Lung (tissue), 12 donors: ENCODE data around the gene GGTLC2. TPM values are rescaled to one million over a fixed set of nuclear protein-coding genes. Genes with fewer than 3 reads are reported as not detected.

ENCODE experiments used
- ATAC-seq: fragments of 200-7000 bp; cut with Tn5 transposase; one replicate; pipeline ENCODE4 v1.9.1; 2020; ENCODE audit warnings: moderate number of reproducible peaks; ENCODE audit not compliant: insufficient read depth, low FRiP score
- DNase-seq, 3 donors: peaks; one replicate each; pipeline ENCODE4 v3.0.0-alpha.2; 2013 to 2017
- H3K27ac ChIP-seq, 2 donors: one replicate each; pipeline ENCODE4 v1.5.1; 2013; ENCODE audit warnings: mild to moderate bottlenecking in 2 of 2, moderate library complexity in 2 of 2, control low read depth in 1 of 2, inconsistent platforms in 1 of 2, low read depth in 1 of 2, low read length in 1 of 2
- H3K27me3 ChIP-seq, 3 donors: one replicate each; pipeline ENCODE4 v1.5.1; 2013; ENCODE audit warnings: low read length in 2 of 3; ENCODE audit not compliant: control insufficient read depth in 3 of 3, insufficient read depth in 3 of 3
- H3K36me3 ChIP-seq, 4 donors: one replicate each; pipeline ENCODE4 v1.5.1; 2013; ENCODE audit warnings: low read length in 4 of 4, mild to moderate bottlenecking in 1 of 4, moderate library complexity in 1 of 4; ENCODE audit not compliant: control insufficient read depth in 4 of 4, insufficient read depth in 4 of 4
- H3K4me1 ChIP-seq, 5 donors: one replicate each; pipeline ENCODE4 v1.5.1; 2013; ENCODE audit warnings: low read length in 5 of 5, mild to moderate bottlenecking in 2 of 5, moderate library complexity in 1 of 5; ENCODE audit not compliant: control insufficient read depth in 5 of 5, insufficient read depth in 5 of 5
- H3K4me3 ChIP-seq: one replicate; pipeline ENCODE4 v1.5.1; 2013; ENCODE audit warnings: mild to moderate bottlenecking, control low read depth, moderate library complexity
- H3K9ac ChIP-seq, 2 donors: one replicate each; pipeline ENCODE4 v1.5.1; 2013; ENCODE audit warnings: low read length in 2 of 2, control low read depth in 1 of 2; ENCODE audit not compliant: insufficient read depth in 1 of 2
- H3K9me3 ChIP-seq, 4 donors: one replicate each; pipeline ENCODE4 v1.5.1; 2013; ENCODE audit warnings: low read length in 3 of 4, mild to moderate bottlenecking in 1 of 4, moderate library complexity in 1 of 4; ENCODE audit not compliant: control insufficient read depth in 4 of 4, insufficient read depth in 3 of 4
- CTCF ChIP-seq: IDR thresholded peaks from 2 replicates; pipeline ENCODE4 v1.5.1; 2012; ENCODE audit warnings: mild to moderate bottlenecking; ENCODE audit errors: control extremely low read depth, extremely low read depth
- WGBS, 2 donors: extraction: QIAGEN DNeasy Blood & Tissue Kit; methylation state at CpG; one replicate each; pipeline ENCODE4 v1.1.7; 2013; 5-methylcytosine and 5-hydroxymethylcytosine counted together
- polyA plus RNA-seq, 2 donors: library from polyadenylated mRNA; stranded (reverse); fragments of 200-250 nt; gene quantifications; one replicate each; pipeline ENCODE4 v1.2.1, GENCODE V29; 2013
- total RNA-seq, 2 donors: library from RNA; depleted of rRNA in 1 of 2; stranded (reverse); fragments of >200 nt in 1 of 2; gene quantifications; one replicate each; pipeline ENCODE4 v1.2.1, GENCODE V29; 2014 to 2021
- donor health status: control.
- donor health status: control.
- donor health status: Bipolar disorder and iron deficiency.
- donor health status: healthy.
- donor health status: DM: yes; HTN: yes; CAD: no.

GGTLC2 gene
- total and polyA plus RNA-seq, 4 donors = 0.56 to 7.0 (median 0.80) TPM; not detected in 1

GRCh38 chr22:22692707-22693530 lies 48.5 kb downstream of the GGTLC2 start:
- no peak overlapping the region for H3K4me3 ChIP-seq
- H3K9me3 ChIP-seq = no peaks in the 10 kb centered on the region
- peak; percentile 22 to 70 (median 41) for DNase-seq
- 41 to 67% methylated on average over 8 of the region's 8 CpGs for WGBS, 2 donors
- TF ChIP-seq CTCF = no peak
- no peak overlapping the region for H3K27ac ChIP-seq
- peaks cover 0 to 2% (median 0%) of the 10 kb centered on the region in 5 donors for H3K4me1 ChIP-seq
- no peaks in the 10 kb centered on the region for H3K27me3 ChIP-seq
- ATAC-seq = peak; percentile 50
- H3K9ac ChIP-seq = no peak overlapping the region
- no peaks in the 10 kb centered on the region for H3K36me3 ChIP-seq

GRCh38 chr22:22693531-22693884 lies 49.1 kb downstream of the GGTLC2 start:
- H3K27me3 ChIP-seq = no peaks in the 10 kb centered on the region
- H3K9ac ChIP-seq = no peak overlapping the region
- TF ChIP-seq CTCF = no peak
- H3K4me3 ChIP-seq = no peak overlapping the region
- 60 to 77% methylated on average over 2 of the region's 2 CpGs for WGBS, 2 donors
- no peaks in the 10 kb centered on the region for H3K9me3 ChIP-seq
- no peaks in the 10 kb centered on the region for H3K36me3 ChIP-seq
- no peak overlapping the region for H3K27ac ChIP-seq
- ATAC-seq (no peak), DNase-seq (no peak)
- H3K4me1 ChIP-seq = peaks cover 0 to 2% (median 0%) of the 10 kb centered on the region in 5 donors

GRCh38 chr22:22694106-22694505 lies 49.7 kb downstream of the GGTLC2 start:
- ATAC-seq (no peak), DNase-seq (no peak)
- no peak overlapping the region for H3K9ac ChIP-seq
- H3K4me1 ChIP-seq = peaks cover 0 to 2% (median 0%) of the 10 kb centered on the region in 5 donors
- no peaks in the 10 kb centered on the region for H3K9me3 ChIP-seq
- WGBS, 2 donors = 68 to 77% methylated on average over 1 of the region's 1 CpG
- no peaks in the 10 kb centered on the region for H3K27me3 ChIP-seq
- no peak overlapping the region for H3K27ac ChIP-seq
- no peak for TF ChIP-seq CTCF
- H3K4me3 ChIP-seq = no peak overlapping the region
- H3K36me3 ChIP-seq = no peaks in the 10 kb centered on the region
